DMS79 (cell line): ENCODE data around the gene MYBPC3.

ENCODE experiments used
- DNase-seq: peaks from one replicate; lab custom pipeline; 2025; lab: John Stamatoyannopoulos, UW

Gene MYBPC3

DNA sequence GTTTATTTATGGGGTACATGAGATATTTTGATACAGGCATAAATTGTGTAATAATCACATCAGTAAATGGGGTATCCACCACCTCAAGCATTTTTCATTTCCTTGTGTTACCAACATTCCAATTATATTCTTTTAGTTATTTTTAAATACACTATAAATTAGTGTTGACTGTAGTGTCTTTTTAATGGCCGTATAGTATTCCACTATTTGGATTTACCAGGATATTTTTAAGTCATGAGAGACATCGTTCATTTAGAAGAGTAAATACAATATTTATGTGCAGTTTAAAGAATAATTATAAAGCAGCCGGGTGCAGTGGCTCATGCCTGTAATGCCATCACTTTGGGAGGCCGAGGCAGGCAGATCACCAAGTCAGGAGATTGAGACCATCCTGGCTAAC is 32.0 kb upstream of the MYBPC3 start:
- no peak for DNase-seq

DNA sequence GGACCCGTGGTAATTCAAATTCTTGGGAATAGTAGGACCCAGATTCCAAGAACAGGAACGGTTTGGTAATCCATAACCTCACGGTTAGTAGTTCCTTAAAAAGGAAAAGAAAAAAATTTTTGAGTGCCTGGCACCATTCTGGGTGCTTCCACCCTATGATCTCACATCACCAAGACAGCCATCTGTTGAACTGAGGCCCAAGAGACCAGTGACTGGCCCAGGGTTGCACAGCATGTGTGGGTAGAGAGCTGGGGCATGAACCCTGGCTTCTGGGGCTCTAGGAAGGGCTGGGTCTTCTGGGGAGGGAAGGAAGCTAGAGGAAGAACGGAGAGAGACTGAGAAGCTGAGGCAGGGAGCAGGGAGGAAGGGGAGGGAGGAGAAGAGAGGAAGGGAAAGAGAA is 30.6 kb upstream of the MYBPC3 start:
- DNase-seq: no peak

DNA sequence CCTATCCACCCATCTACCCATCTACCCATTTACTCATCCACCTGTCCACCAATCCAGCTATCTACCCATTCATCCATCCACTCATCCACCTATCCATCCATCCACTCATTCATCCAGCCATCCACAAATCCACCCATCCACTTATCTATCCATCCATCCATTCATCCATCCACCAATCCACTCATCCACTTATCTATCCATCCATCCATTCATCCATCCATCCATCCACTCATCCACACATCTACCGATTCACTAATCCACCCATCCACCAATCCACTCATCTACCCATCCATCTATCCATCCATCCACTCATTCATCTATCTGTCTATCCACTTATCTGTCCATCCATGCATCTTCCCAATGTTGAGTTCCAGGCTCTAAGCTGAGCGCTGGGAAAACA is 27.6 kb upstream of the MYBPC3 start:
- no peak for DNase-seq

DNA sequence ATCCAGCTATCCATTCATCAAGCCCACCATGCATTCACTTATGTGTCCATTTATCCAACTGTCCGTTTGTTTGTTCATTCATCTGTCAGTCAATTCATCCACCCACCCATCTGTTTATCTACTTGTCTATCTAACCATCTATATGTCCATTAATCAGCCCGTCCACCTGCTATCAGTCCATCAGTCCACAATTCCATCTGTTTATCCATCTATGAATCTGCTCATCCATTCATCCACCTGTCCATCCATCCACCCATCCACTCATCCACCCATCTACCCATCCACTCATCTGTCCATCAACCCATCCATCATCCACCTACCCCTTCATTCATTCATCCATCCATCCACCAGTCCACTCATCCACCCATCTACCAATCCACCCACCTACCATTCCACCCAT is 26.8 kb upstream of the MYBPC3 start:
- no peak for DNase-seq

DNA sequence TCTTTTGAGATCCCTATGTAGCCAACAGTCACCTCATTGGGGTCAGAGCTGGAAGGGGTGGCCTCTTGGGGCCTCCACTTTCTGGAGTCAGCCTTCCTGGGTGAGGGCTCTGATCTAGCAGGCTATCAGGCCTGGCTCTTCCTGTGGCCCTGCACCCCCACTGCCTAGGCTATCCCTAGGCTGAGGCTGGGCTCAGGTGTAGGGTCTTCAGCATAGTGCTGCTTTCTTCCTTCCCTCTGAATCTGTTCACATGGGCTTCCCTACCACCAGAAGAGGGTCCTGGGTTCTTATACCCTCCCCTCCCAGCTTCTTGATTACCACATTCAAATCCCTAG is 26.3 kb upstream of the MYBPC3 start:
- DNase-seq: no peak

DNA sequence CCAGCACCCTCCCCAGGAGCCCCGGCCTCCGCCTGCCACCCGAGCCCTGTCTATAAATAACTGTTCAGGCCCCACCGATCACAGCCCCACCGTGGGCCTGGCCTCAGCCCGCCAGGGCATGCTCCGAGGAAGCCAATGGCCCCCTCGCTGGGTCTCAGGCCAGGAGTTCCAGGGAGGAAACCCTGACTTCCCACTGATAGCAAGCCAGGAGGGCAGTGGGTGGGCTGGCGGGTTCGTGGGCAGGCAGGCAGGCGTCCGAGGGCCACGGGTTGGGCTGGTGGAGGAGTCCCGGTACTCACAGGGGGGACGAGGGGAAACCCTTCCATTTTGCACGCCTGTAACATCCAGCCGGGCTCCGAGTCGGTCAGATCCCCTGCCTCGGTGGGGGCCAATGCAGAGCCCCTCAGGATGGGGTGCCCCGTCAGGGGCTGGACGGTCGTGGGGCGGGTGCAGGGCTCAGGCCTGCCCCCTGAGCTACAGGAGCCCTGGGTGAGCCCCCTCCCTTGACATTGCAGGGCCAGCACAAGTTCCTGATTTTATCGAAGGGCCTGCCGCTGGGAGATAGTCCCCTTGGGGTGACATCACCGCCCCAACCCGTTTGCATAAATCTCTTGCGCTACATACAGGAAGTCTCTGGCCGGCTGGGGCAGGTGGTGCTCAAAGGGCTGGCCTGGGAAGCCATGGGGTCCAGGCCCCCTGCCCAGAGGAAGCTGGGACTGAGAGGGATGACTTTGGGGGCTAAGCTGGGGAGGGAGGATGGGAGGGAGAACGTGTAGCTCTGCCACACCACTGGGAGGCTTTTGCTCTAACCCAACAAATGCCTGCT is 25.7 kb upstream of the MYBPC3 start, which contains the start of gene SPI1:
Gene SPI1 (minus strand): TSS at position 538 of the 826 bp plus-strand sequence. CDS start 194 bp downstream, at position 344.
- DNase-seq: no peak

DNA sequence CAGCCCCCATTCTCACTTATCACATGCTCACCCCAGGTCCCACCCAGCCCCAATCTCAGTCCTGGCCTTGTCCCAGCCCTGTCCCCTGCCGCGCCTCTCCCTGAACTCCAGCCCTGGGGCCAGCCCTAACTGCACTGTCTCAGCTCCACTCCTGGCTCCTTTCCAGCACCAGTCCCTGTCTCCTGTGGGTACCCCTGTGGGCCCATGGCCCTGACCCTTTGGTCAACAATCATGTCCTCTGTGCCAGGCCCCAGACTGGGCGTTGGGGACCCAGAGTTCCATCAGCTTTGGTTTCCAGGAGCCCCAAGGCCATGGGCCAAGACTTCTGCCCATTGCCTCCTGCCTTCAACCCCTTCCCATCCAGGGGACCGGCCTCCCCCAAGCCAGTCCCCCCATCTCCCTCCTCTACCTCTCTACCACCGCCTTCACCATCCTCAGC is 25.1 kb upstream of the MYBPC3 start:
- no peak for DNase-seq

DNA sequence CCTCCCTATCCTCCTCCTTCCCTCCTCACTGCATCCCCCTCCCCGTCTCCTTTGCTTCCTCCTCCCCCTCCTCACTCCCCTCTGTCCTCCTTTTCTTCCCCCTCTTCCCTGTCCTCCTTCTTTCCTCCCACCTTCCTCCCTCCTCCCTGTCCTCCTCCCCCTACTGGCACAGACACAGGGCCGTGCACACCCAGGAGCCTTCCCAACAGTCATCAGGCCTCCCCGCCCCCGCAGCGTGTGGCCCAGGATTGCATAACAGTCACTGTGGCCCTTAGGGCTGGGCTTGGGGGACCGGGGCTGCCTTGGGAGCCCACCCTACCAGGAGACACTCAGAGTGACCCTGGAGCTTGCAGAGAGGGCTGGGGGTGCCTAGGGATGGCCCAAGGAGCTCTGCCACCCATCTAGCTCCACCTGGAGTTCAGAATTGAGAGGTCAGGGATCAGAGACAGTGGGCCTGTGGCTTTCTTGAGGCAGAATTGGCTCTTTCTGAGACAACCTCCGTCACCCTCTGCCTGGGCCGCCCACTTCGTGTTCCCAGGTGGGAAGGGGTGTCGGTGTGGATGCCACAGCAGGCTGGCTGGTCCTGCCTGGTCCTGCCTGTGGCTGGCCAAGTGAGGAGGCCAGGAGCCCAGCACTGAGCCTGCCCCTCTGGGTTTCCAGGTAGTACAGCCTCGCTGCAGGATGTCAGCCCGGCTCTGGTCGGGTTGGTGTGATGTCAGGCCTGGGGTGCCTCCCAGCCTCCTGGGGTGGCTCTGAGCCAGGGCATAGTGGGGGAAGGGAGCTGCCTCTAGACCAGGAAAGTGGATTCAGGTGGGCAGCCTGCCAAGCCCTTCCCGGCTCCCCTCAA is 24.2 kb upstream of the MYBPC3 start:
- no peak for DNase-seq

DNA sequence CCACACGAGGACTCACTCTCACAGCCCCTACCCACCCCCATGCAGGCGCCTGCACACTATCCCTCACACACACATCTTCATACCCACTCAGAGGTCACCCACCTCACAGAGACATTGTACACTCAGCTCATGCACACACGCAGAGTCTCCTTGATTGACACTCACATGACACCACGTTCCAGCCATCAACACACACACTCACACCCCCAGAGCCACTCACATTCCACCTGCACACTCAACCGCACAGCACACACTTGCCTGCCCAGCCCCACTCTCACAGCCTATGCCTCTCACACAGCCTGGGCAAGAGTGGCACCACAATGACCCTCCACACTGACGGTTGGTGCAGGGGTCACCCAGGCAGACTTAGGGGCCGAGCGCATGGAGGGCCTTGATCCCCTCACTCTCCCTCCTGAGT is 23.6 kb upstream of the MYBPC3 start:
- DNase-seq: no peak

DNA sequence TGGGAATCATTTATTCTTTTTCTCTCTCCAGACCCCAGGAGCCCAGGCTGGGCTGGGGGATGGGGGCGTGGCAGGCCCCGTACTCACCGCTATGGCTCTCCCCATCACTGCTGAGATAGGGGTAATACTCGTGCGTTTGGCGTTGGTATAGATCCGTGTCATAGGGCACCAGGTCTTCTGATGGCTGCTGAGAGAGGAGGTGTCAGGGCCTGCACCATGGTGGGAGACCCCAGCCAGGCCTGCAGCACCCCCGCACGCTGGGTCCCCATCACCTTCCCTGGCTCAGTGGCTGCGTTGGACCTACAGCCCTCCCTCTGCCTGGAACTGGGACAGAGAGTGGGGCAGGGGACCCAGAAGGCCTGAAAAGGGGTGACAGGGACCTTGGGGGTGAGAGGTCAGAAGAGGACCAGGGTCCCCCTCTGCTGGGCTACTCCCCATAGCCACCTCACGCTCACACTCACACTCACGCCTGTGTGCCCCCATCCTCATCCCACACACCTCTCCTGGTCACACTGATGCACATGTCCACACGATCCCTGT is 23.1 kb upstream of the MYBPC3 start:
- no peak for DNase-seq

DNA sequence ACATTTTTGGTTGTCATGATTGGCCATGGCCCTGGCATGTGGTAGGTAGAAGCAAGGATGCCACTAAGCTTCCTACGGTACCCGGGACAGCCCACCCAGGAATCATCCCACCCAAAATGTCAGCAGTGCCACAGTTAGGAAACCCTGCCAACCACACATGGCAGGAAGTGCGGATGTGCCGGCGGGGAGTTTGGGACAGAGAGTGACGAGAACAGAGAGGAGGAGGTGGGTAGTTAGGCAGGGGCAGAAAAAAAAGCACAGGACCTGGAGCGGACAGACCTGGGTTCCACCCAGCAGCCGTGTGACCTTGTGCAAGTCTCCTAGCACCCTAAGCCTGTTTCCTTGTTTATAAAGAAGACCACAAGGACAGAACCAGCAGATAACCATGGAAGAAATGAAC is 22.5 kb upstream of the MYBPC3 start:
- DNase-seq: no peak

DNA sequence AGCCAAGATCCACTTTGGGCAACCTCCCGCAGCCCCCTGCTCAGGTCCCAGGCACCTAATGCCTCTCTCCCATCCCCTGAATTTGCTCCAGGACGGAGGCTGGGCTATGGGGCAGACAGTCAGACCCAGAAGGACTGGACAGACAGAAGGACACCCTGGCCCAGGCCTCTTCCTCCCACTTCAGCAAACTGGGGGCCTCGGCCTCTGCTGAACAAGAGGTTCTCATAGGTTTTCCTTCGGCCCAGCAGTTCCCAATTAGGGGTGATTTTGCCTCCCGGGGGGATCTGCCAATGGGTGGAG is 22.2 kb upstream of the MYBPC3 start:
- no peak for DNase-seq

DNA sequence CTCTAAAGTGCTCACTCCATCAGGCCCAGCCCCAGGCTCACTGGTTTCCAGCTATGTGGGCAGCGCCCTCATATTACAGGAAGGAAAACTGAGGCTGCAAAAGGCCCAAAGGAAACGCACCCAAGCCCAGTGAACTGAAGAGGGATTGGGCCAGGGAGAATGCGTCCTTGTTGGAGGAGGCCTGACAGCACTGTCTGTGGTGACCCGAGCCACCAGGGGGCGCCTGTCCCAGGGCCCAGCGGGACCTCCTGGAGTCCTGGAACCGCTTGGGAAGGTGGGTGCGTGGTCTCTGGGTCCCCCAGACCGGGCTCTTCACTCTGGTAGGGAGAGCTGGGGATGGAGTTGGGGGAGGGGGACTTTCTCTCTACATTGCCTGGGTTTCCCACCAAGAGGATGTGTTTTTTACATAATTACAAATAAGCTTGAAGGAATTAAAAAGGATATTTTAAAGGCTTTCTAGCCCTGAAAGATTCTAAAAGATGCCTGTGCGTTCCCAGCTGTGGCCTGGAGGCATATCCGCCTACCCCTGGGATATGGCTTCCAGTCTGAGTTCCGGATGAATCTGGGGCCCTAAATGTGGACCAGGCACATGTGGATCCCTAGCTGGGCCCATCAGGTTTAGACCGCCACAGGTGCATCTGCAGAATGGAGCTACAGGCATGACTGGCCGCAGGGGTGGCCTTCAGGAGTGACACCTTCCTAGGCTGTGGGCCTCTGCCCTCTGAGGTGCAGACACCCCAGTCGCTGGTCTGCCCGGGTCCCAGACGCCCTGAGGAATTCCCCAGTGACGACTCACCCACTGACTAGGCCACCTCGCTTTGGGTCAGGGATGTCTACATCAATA is 21.6 kb upstream of the MYBPC3 start:
- DNase-seq: no peak

DNA sequence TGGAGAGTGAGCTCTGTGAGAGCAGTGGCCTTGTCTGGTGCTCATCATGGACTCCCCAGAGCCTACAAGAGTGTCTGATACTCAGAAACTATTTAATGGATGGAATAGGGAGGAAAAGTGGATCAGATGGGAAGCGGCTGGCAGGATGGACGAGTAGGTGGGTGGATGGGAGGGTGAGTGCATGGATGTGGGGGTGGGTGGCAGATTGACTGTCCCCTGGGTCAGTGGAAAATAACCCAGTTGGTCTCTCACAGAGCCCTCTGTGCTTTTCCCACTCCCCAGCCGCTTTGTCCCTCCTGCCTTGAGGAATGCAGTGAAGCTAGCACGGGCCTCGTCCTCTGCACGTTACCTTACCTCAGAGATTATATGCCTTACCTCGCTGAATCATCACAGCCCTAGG is 19.9 kb upstream of the MYBPC3 start:
- DNase-seq: no peak

DNA sequence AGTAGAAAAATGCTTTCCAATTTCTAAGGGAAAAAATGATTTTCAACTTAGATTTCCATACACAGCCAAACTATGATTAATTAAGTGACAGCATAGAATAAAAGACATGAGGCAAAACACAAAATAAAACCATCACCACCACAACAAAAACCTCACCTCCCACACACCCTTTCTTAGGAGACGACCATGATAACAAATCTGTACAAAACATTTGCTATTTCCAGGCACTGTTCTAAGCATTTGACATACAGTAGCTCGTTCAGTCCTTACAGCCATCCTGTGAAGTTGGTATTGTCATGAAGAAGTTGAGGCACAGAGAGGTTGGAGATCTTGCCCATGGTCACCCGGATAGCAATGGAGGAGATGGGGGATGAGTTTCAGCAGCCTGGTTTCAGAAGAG is 17.2 kb upstream of the MYBPC3 start:
- no peak for DNase-seq

DNA sequence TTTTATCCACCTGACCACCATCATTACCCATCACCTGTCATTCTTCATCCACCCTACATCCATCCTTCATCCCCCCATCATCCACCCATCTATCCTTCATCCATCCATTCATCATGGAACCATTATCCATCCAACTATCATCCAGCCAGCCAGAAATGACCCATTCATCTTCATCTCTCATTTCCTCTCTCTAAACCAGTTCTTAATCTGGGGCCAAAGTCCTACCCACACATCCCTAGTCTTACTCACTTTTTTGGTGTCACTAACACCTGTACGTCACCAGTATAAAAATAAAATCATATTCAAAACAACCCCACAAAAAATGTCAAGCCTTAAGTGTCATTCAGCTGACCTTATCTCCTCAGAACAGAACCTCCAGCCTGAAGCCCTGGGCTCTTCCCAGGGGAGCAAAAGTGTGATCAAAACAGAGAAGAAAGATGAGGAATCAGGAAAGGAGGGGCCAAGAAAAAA is 13.6 kb upstream of the MYBPC3 start:
- DNase-seq: no peak

DNA sequence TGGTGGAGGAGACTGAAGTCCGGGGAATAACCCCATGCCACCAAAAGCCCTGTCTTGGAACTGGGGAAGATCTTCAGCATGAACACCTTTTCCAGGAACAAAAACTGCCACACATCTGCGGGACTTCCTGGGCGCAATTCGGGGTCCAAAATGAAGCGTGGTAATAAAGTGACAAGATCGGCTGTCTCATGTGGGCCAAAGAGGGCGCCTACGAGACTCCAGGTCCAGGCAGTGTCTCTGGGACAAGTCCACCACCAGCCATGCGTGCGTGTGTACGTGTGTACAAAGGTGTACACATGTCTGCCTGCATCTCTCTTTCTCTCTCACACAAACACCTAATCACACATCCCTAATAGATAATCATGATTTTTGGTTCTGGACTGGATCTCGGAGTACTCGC is 8.9 kb upstream of the MYBPC3 start:
- no peak for DNase-seq

DNA sequence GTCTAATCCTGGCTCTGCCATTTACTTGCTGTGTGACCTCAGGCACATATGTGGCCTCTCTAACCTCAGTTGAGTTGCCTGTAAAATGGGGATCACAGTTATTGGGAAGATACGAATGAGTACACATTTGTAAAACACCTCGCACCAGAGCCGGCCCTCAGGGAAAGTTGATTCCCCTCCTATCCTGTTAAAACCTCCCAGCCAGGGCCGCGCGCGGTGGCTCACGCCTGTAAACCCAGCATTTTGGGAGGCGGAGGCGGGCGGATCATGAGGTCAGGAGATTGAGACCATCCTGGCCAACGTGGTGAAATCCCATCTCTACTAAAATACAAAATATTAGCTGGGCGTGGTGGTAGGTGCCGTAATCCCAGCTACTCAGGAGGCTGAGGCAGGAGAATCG is 7.8 kb upstream of the MYBPC3 start:
- no peak for DNase-seq

DNA sequence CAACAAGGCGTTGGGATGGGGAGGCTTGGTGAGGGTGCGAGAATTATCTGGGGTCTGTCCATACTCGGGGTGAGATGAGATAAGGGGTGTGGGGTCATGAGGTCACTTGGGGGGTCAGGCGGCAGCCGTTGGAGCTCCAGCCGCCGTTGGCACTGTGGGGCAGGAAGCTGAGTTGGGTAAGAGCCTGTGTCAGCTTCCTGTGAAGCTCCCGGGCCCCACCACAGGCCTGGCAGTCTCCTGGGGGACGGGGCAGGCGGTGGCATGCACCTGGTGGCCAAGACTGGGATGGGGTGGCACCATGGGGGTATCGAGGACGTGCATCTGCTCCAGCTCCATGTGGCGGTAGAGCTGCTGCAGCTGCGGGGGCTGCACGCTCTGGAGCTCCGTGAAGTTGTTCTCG is 7.1 kb upstream of the MYBPC3 start:
- DNase-seq: no peak

DNA sequence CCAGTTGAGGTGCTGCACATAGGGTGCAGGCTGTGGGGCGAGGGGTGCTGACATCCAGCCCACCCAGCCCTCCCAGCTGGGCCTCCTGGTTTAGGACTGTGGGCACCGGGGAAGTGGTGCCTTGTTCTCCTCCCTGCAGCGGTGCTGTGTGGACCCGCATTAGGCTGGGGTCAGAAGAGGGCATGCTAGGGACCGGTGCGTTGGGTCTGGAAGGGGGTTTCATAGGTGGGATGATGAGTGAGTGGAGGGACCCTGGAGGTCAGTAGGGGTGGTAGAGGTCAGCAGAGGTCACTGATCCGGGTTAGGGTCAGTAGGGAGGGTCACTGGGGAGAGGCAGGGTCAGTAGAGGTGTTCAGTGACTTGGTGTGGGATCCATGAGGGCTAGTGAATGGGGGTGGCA is 6.7 kb upstream of the MYBPC3 start:
- DNase-seq: no peak

DNA sequence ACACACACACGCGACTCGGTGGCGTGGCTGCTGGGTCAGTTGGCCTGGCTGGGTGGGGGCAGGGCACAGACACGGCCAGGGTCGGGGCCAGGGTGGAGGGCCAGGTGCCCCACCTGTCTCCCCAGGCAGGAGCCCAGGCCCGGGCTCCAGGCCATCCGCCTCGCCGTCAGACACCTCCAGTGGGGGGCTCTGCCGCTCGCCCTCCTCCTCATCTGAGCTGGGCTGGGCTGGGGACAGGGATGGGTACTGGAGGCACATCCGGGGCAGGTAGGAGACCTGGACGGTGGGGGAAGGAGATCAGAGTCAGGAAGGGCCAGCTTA is 6.2 kb upstream of the MYBPC3 start:
- no peak for DNase-seq

DNA sequence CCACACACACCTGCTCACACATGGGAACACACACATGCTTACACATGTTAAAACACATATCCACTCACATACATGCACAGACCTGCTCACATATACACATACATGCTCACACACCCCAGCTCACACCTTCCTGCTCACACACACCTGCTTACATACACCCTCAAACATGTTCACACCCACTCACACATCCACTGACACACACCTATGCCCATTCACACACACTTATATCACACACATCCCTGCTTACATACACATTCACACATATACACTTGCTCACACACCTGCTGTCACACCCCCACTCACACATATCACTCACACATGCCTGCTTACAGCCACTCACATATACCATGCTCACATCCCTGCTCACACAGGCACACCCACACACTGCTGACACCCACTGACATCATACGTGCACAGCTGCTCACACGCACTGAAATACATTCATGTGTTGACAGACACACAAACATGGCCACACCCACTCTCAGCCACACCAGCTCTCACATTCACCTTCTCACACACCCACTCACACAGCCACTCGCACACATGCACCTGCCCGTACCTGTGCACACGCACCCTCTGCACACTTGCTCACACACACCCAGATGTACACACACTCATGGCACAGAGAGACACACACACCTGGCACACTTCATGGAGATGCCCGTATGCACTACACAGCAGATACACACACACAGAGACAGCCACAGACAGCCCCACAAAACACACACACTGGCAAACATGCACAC is 5.7 kb upstream of the MYBPC3 start:
- DNase-seq: no peak
